ENCODE results near the gene CTSO.
A peak's percentile ranks its signal among the peaks of the same experiment; 100 is the strongest.
"Not testable (repeated sequence)": the region's sequence is repeated elsewhere in the genome, so short reads cannot be mapped to it uniquely, and the experiment has no call there.

Gene CTSO

GRCh38 chr4:155904331-155904730 lies 49.3 kb downstream of the CTSO start:
- DNase-seq: no peak

GRCh38 chr4:155903453-155903852 lies 50.2 kb downstream of the CTSO start, which contains the start of gene TDO2:
TSS of gene TDO2 (plus strand) at chr4:155903696. CDS start at chr4:155903759, 63 bp downstream.
- DNase-seq: no peak

DNA sequence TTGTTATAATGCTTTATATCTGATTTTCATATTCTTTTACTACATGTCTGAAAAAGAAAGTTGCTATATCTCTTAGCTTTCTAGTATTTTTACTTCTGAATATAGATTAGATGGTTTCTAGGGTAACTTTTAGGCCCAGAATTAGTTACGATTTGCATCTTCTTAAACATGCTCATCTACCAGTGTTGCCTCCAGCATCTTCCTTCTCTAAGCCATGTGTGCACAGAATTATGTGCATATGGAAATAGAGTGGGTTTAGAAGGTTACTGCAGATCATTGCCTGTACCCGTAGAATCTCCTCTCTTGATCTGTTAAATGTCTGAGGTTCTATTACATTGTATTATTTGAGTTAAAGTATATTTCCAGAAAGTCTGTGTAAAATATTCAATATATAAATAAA lies 52.7 kb downstream of the CTSO start:
- DNase-seq: no peak

- DNase-seq: no peak
Observed at GRCh38 chr4:155900381-155900780, 53.3 kb downstream of the CTSO start.

- no peak for DNase-seq
Observed at GRCh38 chr4:155899891-155900290, 53.8 kb downstream of the CTSO start.

DNA sequence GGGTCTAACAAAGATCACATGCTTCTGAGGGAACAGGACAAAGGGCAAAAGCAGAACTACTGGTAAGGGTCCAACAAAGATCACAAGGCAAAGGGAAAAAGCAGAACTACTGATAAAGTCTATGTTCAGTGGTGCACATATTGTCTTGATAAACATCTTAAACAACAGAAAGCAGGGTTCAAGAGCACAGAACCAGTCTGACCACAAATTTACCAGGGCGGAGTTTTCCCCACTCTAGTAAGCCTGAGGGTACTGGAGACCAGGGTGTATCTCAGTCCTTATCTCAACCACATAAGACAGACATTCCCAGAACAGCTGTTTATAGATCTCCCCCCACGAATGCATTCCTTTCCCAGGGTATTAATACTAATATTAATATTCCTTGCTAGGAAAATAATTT lies 55.3 kb downstream of the CTSO start:
- not testable (repeated sequence) for DNase-seq

GRCh38 chr4:155891058-155891457 lies 62.6 kb downstream of the CTSO start:
- peak; percentile 1 for DNase-seq

GRCh38 chr4:155889946-155890345 lies 63.7 kb downstream of the CTSO start:
- no peak for DNase-seq

DNA sequence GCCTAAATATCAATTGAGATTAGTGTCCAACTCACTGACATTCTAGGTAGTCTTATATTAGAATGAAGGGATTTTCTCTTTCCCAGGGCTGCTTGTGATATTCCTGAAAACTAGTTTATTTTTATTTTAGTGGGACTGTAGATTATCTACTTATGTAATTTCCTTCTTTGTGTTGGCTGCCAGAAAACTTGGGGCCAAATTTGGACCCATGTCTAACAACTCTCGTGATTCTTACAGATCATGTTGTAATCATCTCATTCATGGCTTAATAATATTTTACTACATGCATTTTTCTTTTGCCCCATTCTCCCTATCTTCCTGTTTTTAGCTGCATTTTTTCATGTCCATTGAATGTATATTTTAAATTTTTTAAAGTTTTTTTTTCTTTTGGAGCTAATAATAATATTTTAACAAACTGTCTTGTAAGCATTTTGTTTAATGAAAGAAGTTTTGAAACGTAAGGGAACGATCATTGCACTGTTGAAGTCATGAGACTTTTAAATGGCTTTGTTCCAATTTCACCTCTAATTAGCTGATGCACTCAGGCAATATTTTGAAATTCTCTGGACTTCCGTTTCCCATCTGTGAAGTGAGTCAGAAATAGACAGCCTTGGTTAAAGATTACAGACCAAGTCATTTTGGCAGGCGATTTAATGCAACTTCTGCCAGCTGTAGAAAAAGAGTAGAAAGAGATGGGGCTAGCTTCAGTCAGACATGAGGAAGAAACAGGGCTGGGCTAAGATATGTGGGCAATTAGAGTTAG lies 64.5 kb downstream of the CTSO start:
- no peak for DNase-seq

GRCh38 chr4:155887847-155888570 lies 65.7 kb downstream of the CTSO start:
- DNase-seq: no peak

- DNase-seq: no peak
Observed at GRCh38 chr4:155887045-155887444, 66.6 kb downstream of the CTSO start.

DNA sequence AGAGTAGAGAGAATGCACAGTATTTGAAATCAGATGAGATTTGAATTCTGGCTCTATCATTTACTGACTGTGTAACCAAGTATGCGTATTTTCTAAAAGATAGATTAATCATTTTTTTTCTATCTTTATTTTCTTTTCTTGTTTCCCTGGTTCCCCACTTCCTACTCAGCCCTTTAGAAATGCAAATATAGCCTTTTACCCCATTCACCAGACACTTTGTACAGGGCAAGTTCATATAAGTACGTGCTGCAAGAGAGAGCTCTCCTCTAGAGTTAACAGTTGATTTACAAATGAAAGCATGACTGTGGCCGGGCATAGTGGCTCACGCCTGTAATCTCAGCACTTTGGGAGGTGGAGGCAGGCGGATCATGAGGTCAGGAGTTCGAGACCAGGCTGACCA lies 68.0 kb downstream of the CTSO start:
- DNase-seq: no peak

GRCh38 chr4:155883895-155884294 lies 69.8 kb downstream of the CTSO start:
- DNase-seq: no peak

DNA sequence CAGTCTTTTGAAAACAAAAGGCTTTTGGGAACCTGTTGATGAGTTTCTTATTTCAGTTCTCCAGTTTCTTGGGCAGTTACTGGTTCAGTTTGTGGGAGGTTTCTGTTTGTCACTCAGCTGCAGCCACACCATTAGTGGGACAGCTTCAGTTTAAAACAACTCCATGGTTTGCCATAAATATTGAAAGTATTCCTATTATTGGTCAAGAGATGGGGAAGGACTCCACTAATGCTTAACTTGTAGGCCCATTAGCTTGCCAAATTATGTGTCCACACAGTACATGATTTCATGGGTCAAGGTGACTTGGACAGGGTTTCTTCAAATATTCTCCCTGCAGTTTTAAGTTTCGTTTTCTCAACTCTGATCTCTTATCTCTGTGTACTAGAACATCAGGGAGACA lies 72.1 kb downstream of the CTSO start:
- no peak for DNase-seq

- no peak for DNase-seq
Observed at GRCh38 chr4:155879767-155880166, 73.9 kb downstream of the CTSO start.

- no peak for DNase-seq
Observed at GRCh38 chr4:155878611-155879010, 75.1 kb downstream of the CTSO start.

GRCh38 chr4:155877971-155878370 lies 75.7 kb downstream of the CTSO start:
- DNase-seq: peak; percentile 2

DNA sequence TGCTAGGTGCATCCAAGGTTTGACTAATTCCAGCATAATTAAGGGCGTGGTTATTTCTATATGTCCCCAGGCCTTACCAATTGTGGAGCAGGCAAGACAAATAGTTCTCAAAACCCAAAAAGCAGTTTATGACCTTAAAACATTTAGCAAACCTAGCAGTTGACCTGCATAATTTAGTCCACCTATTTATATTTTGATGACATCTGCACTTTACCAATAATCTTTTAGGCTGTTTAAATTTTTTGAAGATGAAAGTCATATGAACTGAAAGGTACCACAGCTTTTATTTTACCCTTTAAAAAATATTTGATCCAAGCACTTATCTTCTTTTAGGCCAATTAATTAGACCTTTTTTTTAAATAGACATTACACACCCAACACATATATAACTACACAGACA lies 77.8 kb downstream of the CTSO start:
- DNase-seq: no peak
